Memory B cell (primary cell): ENCODE data around the gene IGSF11.

Source experiments
- ATAC-seq: fragments of 150-1000 bp; cut with Tn5 transposase; 2 replicates; pipeline ENCODE4 v1.10.0; 2021; ENCODE audit warnings: low read depth, mild to moderate bottlenecking, moderate library complexity
- DNase-seq, 2 donors: peaks; one replicate each; pipeline ENCODE4 v3.0.0; 2022; ENCODE audit warnings: low spot score in 2 of 2
- H3K27ac Mint-ChIP-seq: one replicate; pipeline ENCODE4 v1.8.0; 2022; ENCODE audit warnings: mild to moderate bottlenecking, moderate library complexity, mixed read lengths
- H3K27me3 Mint-ChIP-seq: one replicate; pipeline ENCODE4 v1.8.0; 2022; ENCODE audit warnings: mixed read lengths
- H3K36me3 Mint-ChIP-seq: one replicate; pipeline ENCODE4 v1.8.0; 2022; ENCODE audit warnings: mild to moderate bottlenecking, mixed read lengths
- H3K4me1 Mint-ChIP-seq: one replicate; pipeline ENCODE4 v1.8.0; 2022; ENCODE audit warnings: mixed read lengths
- H3K4me3 Mint-ChIP-seq: one replicate; pipeline ENCODE4 v1.8.0; 2022; ENCODE audit warnings: mild to moderate bottlenecking, moderate library complexity, mixed read lengths
- H3K9me3 Mint-ChIP-seq: one replicate; pipeline ENCODE4 v1.8.0; 2022; ENCODE audit warnings: mixed read lengths

IGSF11 gene

DNA sequence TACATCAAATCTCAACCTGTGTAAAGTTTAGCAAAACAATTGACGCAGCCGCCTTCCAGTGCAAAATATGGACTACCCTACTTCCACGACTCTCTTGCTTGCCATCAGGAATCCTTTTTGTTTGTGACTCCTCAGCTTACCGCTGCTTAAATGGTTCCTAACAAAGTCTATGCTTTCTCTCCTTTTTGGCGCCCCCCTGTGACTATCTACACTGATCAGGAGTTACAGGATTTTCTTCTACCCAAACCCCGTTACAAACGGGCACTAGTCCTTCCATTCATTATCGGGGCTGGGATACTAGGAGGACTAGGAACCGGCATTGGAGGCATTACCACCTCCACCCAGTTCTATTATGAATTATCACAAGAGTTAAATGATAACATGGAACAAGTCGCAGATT, 184.0 kb downstream of the IGSF11 start:
- Mint-ChIP-seq H3K4me1 (peaks cover 5% of the 10 kb centered on the region), H3K27ac (no peak overlapping the region), H3K4me3 (no peak overlapping the region), H3K36me3 (peaks cover 2% of the 10 kb centered on the region), H3K9me3 (peaks cover 8% of the 10 kb centered on the region), H3K27me3 (peaks cover 4% of the 10 kb centered on the region)
- DNase-seq (no peak), ATAC-seq (no peak)
